GM13976 (cell line): ENCODE results near the gene MYO18A.

ENCODE experiments used
- DNase-seq: peaks from one replicate; pipeline ENCODE4 v3.0.0; 2012; ENCODE audit warnings: low spot score
- CTCF ChIP-seq: IDR thresholded peaks from 2 replicates; pipeline ENCODE4 v1.5.1; 2012; ENCODE audit warnings: borderline replicate concordance, mild to moderate bottlenecking; ENCODE audit not compliant: insufficient read depth; ENCODE audit errors: extremely low read depth, missing control alignments, control extremely low read depth
- in situ Hi-C: fragments of 300-500 bp; cut with MboI; formaldehyde crosslinking; loops from one replicate; pipeline ENCODE4 v1.12.0; 2022; ENCODE audit warnings: low sequenced_read_pairs, mixed read lengths, inconsistent platforms; ENCODE audit not compliant: unreplicated experiment

MYO18A gene

DNA sequence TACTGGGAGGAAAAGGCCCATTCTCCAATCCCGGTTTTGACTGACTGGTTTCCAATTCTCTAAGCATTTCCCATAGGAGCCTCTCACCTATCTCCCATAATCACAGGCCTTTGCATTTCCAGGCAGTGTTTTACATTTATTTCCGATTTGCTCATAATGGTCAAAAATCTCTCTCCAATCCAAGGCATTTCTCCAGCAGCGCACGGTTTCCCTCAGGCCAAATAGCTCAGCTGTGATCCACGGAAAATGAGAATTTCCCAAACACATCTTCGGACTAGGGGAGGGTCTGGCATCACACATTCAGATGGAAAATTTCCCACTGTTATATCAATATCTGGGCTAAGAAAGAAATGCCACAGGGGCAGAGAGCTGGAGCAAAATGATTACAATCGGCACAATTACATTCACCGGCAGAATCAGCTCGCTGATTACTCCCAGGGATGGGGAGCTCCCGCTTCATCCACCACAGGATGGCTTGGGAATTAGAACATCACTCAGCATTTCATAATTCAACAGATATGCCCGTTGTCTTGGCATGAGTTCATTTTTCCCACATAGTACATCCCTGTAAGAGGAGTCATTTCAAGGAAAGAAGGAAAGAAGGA is 130.6 kb downstream of the MYO18A start:
- no peak for DNase-seq
- TF ChIP-seq CTCF = no peak
- in situ Hi-C loops = no loop called here

- TF ChIP-seq CTCF = no peak
- DNase-seq = no peak
- in situ Hi-C loops = no loop called here
Observed at GRCh38 chr17:29048440-29049368, 131.5 kb downstream of the MYO18A start.

DNA sequence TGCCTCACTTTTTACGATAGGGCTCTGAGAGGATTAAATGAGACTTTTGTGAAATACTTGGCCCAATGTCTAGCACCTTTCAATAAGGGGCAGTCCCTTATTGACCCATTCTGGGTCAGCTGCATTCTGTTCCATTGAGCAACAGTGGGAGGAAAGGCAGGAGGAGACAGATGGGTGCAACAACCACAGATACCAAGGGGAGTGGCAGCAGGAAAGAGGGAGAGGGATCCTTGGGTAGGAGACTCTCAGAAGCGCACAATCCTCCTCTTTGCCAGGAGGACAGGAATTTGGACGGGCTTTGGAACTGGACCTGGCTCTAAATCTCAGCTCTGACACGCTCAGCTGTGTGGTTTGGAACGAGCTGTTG is 133.7 kb downstream of the MYO18A start:
- DNase-seq = no peak
- in situ Hi-C loops = no loop called here
- no peak for TF ChIP-seq CTCF

DNA sequence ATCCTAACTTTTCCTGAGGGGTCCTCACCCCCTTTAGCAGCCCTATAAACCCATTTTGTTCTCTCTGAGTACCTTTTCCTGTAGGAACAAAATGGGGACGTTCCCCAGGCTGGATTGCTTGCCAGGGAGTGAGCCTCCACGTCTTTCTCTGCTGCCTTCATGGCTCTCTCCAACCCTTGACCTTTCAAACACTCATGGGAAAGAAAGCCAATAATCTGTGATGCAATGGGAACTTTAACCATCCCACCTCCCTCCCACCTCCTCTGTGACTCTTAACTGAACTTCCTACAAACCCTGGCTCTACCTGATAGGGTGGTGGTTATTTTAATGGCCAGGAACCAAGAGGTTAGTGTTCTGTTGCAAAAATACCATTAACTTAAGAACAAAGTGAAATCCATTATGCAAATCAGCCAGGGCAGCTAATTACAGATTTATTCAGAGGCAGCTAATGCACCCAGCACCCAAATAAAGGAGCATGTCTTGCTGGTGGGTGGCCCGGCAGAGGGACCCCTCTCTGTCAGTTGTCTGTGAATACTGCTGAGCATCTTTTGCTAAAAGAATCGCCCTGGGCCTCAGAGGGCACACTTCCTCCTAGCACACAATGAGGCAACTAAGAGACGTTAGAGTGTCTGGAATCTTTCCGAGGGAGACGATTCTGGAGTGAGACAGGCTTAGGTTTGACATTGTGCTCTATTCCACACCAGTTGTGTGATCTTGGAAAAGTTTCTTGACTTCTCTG is 134.3 kb downstream of the MYO18A start:
- no peak for DNase-seq
- no peak for TF ChIP-seq CTCF
- in situ Hi-C loops = no loop called here

DNA sequence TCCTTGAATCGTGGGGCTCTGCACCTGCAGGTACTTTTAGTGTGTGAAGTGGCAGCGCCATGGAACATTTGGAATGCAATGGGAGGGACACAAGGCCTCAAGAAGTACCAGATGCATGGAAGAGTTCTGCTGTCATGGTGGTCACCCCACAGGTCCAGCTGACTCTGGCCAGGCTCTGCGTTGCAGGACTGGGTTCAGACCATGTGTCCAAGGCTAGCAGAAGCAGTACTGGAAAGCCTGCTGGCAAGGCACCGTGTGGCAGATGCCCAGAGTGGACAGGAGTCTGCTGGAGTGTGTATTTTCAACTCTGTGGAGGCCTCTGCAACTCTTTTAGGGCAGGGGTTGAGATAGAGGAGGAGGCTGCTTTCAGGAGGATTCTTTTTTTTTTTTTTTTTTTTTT is 135.2 kb downstream of the MYO18A start:
- in situ Hi-C loops = no loop called here
- no peak for TF ChIP-seq CTCF
- no peak for DNase-seq

GRCh38 chr17:29043539-29044145 is 136.6 kb downstream of the MYO18A start:
- DNase-seq = no peak
- in situ Hi-C loops = no loop called here
- TF ChIP-seq CTCF = no peak
